Measurements from ENCODE around the gene NXNL1. TPM values are rescaled to one million over a fixed set of nuclear protein-coding genes. Genes with fewer than 3 reads are reported as not detected.
"Not testable (repeated sequence)": the region's sequence is repeated elsewhere in the genome, so short reads cannot be mapped to it uniquely, and the experiment has no call there.

NXNL1 gene
- total RNA-seq, 1 donor: not detected

DNA sequence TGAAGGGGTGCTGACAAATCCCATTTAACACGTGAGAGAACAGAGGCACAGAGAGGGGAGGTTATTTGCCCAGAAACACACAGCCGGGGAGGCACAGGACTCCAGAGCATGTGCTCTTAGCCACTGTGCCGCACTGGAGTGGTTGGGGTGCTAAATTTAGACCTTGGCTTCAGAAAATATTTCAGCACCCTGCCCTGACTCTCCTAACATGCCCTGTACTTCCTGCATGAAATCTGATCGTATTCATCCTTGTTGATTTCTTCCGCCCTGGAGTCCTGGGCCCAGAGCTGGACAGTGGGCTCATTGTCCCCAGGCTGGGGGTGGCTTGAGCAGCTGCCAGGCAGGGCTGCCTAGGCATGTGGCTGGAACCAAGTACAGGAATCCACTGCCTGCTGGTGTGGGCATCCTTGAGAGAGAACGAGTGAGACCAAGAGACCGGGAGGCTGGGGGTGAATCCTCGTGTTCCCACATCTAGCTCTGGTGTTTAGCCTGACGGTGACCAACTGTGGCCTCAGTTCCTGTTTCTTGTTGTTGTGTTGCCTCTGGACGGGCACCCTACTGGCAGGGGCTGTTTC is 14.9 kb upstream of the NXNL1 start:
- TF ChIP-seq CTCF (IDR thresholded peaks at IDR 0.05; ENCODE audit: insufficient read depth, low read depth, low read length): no peak
- no peak for DNase-seq (ENCODE audit: low read depth)
- no peak overlapping the region for H3K4me3 ChIP-seq (ENCODE audit: low read depth, low read length)

- H3K4me3 ChIP-seq (ENCODE audit: low read depth, low read length); DNase-seq (ENCODE audit: low read depth): not testable (repeated sequence)
Measured at GRCh38 chr19:17475011-17475540, 14.3 kb upstream of the NXNL1 start.

DNA sequence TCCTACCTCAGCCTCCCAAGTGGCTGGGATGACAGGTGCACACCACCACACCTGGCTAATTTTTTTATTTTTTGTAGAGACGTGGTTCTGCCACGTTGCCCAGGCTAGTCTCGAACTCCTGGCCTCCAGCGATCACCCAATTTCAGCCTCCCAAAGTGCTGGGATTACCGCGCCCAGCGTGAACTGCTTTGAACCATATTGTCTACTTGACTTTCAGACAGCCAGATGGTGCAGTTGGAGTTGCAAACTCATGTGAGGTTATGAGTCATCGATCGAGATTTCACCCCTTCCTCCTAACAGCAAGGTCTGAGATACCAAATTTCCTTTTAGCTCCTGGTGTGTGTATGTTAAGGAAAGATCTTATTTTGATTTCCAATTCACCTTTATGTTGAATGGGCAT is 12.3 kb upstream of the NXNL1 start:
- no peak for TF ChIP-seq CTCF (IDR thresholded peaks at IDR 0.05; ENCODE audit: insufficient read depth, low read depth, low read length)
- H3K4me3 ChIP-seq (ENCODE audit: low read depth, low read length): no peak overlapping the region
- peak; percentile 81 for DNase-seq (ENCODE audit: low read depth)

GRCh38 chr19:17471410-17472125 is 10.8 kb upstream of the NXNL1 start:
- H3K4me3 ChIP-seq (ENCODE audit: low read depth, low read length): peak overlapping the region; percentile 77
- DNase-seq (ENCODE audit: low read depth): no peak
- no peak for TF ChIP-seq CTCF (IDR thresholded peaks at IDR 0.05; ENCODE audit: insufficient read depth, low read depth, low read length)

DNA sequence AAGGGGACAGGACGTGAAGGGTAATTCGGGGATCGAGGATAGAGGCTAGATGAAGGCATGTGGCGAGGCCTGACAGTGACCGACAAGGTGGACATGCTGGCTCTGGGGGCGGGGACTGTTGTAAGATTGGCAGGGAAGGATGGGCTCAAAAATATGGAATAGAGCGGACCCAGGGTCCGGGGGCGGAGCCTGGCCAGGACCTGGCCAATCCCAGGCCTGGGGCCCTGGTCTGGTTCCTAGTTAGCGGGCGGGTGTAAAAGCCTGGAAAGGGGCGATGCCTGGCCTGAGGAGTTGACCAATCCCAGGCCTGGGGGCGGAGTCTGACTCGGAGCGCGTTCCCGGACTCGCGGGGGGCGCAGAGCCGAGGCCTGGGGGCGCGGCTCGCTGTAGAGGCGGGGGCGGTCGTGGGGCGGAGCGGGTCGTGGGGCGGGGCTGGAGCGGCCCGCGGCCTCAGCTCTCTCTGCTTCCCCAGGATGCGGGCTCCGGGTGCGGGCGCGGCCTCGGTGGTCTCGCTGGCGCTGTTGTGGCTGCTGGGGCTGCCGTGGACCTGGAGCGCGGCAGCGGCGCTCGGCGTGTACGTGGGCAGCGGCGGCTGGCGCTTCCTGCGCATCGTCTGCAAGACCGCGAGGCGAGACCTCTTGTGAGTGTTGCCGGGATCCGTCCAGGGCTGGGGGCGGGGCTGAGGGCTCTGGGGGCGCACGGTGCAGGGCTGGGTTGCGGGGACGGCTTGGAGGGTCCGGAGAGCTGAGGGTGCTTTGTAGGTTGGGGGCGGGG is 9.5 kb upstream of the NXNL1 start, which contains the start of gene SLC27A1:
SLC27A1 (plus strand) TSS at position 457 of the 774 bp plus-strand sequence; CDS start at position 474, 17 bp downstream.
- TF ChIP-seq CTCF (IDR thresholded peaks at IDR 0.05; ENCODE audit: insufficient read depth, low read depth, low read length): no peak
- peak within 1 kb of the TSS; percentile 77 for H3K4me3 ChIP-seq (ENCODE audit: low read depth, low read length)
- DNase-seq (ENCODE audit: low read depth): peak; percentile 99

GRCh38 chr19:17469481-17470067 is 8.8 kb upstream of the NXNL1 start:
- TF ChIP-seq CTCF (IDR thresholded peaks at IDR 0.05; ENCODE audit: insufficient read depth, low read depth, low read length): no peak
- peak overlapping the region; percentile 77 for H3K4me3 ChIP-seq (ENCODE audit: low read depth, low read length)
- DNase-seq (ENCODE audit: low read depth): peak; percentile 97
